Esophagus squamous epithelium (tissue), 5 donors: ENCODE measurements around the gene ABHD2. TPM values are rescaled to one million over a fixed set of nuclear protein-coding genes. Genes with fewer than 3 reads are reported as not detected.
"Not testable (repeated sequence)": the region's sequence is repeated elsewhere in the genome, so short reads cannot be mapped to it uniquely, and the experiment has no call there.

Experiments
- DNase-seq: peaks from one replicate; lab custom pipeline; 2025; lab: John Stamatoyannopoulos, UW
- H3K27ac ChIP-seq, 4 donors: fragments of 200-600 bp; sonication (generic); one replicate each; pipeline ENCODE4 v1.5.1; 2016 to 2019; ENCODE audit warnings: mild to moderate bottlenecking in 1 of 4
- H3K27me3 ChIP-seq, 4 donors: fragments of 200-600 bp; sonication (generic); 1 replicate in 3 of 4; 2 replicates in 1 of 4; pipeline versions ENCODE4 v1.5.1 to v1.6.0; 2017 to 2021; ENCODE audit warnings: antibody characterized with exemption in 1 of 4
- H3K36me3 ChIP-seq, 3 donors: fragments of 200-600 bp; sonication (generic); one replicate each; pipeline ENCODE4 v1.5.1; 2016 to 2019
- H3K4me1 ChIP-seq, 3 donors: fragments of 200-600 bp; sonication (generic); one replicate each; pipeline ENCODE4 v1.5.1; 2017 to 2019
- H3K4me3 ChIP-seq, 4 donors: fragments of 200-600 bp; sonication (generic); 1 replicate in 3 of 4; 2 replicates in 1 of 4; pipeline ENCODE4 v1.5.1; 2016 to 2019; ENCODE audit warnings: mild to moderate bottlenecking in 2 of 4, moderate library complexity in 1 of 4
- H3K9me3 ChIP-seq, 3 donors: fragments of 200-600 bp; sonication (generic); one replicate each; pipeline ENCODE4 v1.5.1; 2016 to 2019
- CTCF ChIP-seq, 6 experiments: fragments of 450-650 bp in 4 of 6; fragments of 200-600 bp in 2 of 6; sonication (generic) in 2 of 6; IDR thresholded peaks; one replicate each; pipeline ENCODE4 v1.5.1; 2016 to 2019; ENCODE audit warnings: antibody characterized with exemption in 6 of 6, mild to moderate bottlenecking in 4 of 6, moderate library complexity in 4 of 6
- POLR2A ChIP-seq, 4 donors: fragments of 450-650 bp; IDR thresholded peaks; one replicate each; pipeline ENCODE4 v1.6.1; 2017; ENCODE audit warnings: antibody characterized with exemption in 4 of 4, mild to moderate bottlenecking in 4 of 4, moderate library complexity in 3 of 4
- WGBS, 2 donors: methylation state at CpG; one replicate each; pipeline ENCODE4 v1.1.5; 2018; 5-methylcytosine and 5-hydroxymethylcytosine counted together
- intact Hi-C: fragments of 100-400 bp; cut with DNase I; formaldehyde crosslinking; loops from one replicate; pipeline ENCODE4 v1.15.0; 2022
- total RNA-seq, 4 donors: library from RNA; depleted of rRNA; stranded (reverse); fragments of >200 nt; gene quantifications; one replicate each; pipeline ENCODE4 v1.1.0, GENCODE V29; 2016
- donor health status: DM: yes; HTN: yes; CAD: no.

The ABHD2 gene
- total RNA-seq, 4 donors from 2014 or later: 31.0 to 49.3 (median 35.3) TPM

GRCh38 chr15:89119489-89120478 lies 31.5 kb downstream of the ABHD2 start:
- H3K36me3 ChIP-seq: peaks cover 0 to 55% (median 0%) of the 10 kb centered on the region in 3 donors
- intact Hi-C loops: no loop called here
- no peak for DNase-seq
- peaks cover 10 to 85% (median 51%) of the 10 kb centered on the region in 3 donors for H3K4me1 ChIP-seq
- H3K9me3 ChIP-seq: no peaks in the 10 kb centered on the region
- TF ChIP-seq CTCF (IDR thresholded peaks at IDR 0.05): no peak
- WGBS, 2 donors: 27 to 28% methylated on average over 12 of the region's 12 CpGs
- H3K4me3 ChIP-seq: no peak overlapping the region
- peak overlapping the region; percentile 82 to 94 (median 86) for H3K27ac ChIP-seq
- H3K27me3 ChIP-seq: no peaks in the 10 kb centered on the region

- H3K27me3 ChIP-seq, DNase-seq, H3K4me3 ChIP-seq, H3K9me3 ChIP-seq, intact Hi-C loops: not testable (repeated sequence)
- peaks cover 0 to 63% (median 0%) of the 10 kb centered on the region in 3 donors for H3K36me3 ChIP-seq
- H3K27ac ChIP-seq: peak overlapping the region; percentile 77 to 94 (median 83)
- H3K4me1 ChIP-seq: peaks cover 10 to 78% (median 46%) of the 10 kb centered on the region in 3 donors
- WGBS, 2 donors: 39 to 51% methylated on average over 13 of the region's 13 CpGs
Measured at GRCh38 chr15:89120479-89121000, 32.3 kb downstream of the ABHD2 start.

GRCh38 chr15:89121414-89121813 lies 33.2 kb downstream of the ABHD2 start:
- Histone ChIP-seq H3K4me3 (no peak overlapping the region), H3K4me1 (peaks cover 10 to 69% (median 39%) of the 10 kb centered on the region in 3 donors), H3K27me3 (no peaks in the 10 kb centered on the region), H3K27ac (peak overlapping the region; percentile 77 to 94 (median 83)), H3K9me3 (no peaks in the 10 kb centered on the region), H3K36me3 (peaks cover 0 to 64% (median 0%) of the 10 kb centered on the region in 3 donors)
- intact Hi-C loops: no loop called here
- TF ChIP-seq CTCF (IDR thresholded peaks at IDR 0.05) (no peak), POLR2A (IDR thresholded peaks at IDR 0.05) (no peak)
- 37 to 43% methylated on average over 3 of the region's 3 CpGs for WGBS, 2 donors
- DNase-seq: no peak

- intact Hi-C loops: no loop called here
Measured at GRCh38 chr15:89122505-89123180, 34.4 kb downstream of the ABHD2 start.

More at GRCh38 chr15:89122505-89123180, 34.4 kb downstream of the ABHD2 start:
- Histone ChIP-seq H3K36me3 (peaks cover 0 to 61% (median 0%) of the 10 kb centered on the region in 3 donors), H3K4me3 (no peak overlapping the region), H3K27ac (peak overlapping the region; percentile 1 to 94 (median 83)), H3K27me3 (no peaks in the 10 kb centered on the region), H3K9me3 (no peaks in the 10 kb centered on the region), H3K4me1 (peaks cover 10 to 57% (median 39%) of the 10 kb centered on the region in 3 donors)
- DNase-seq: no peak
- 72 to 83% methylated on average over 4 of the region's 4 CpGs for WGBS, 2 donors
- TF ChIP-seq POLR2A (IDR thresholded peaks at IDR 0.05): no peak
- no peak for TF ChIP-seq CTCF (IDR thresholded peaks at IDR 0.05)
